Stimulated activated CD4-positive, alpha-beta T cell treated with anti-CD3 and anti-CD28 coated beads, Interleukin-2, amount 100 ng/mL, for 48 hours (primary cell): ENCODE data around the gene OR7A10.

Experiments
- DNase-seq, 2 donors: peaks; one replicate each; pipeline ENCODE4 v3.0.0-alpha.2; 2020

Gene OR7A10

GRCh38 chr19:14848822-14849221 lies at the start of gene OR7A10:
OR7A10 (minus strand) TSS chr19:14848922; CDS start chr19:14841877, 7,045 bp downstream.
- no peak for DNase-seq

- no peak for DNase-seq
Measured at GRCh38 chr19:14890643-14891379, 42.1 kb upstream of the OR7A10 start.

- DNase-seq = no peak
Measured at GRCh38 chr19:14889994-14890642, 41.4 kb upstream of the OR7A10 start.

GRCh38 chr19:14886032-14886431 lies 37.3 kb upstream of the OR7A10 start, which contains the start of gene OR7A17:
OR7A17 (minus strand) TSS chr19:14886132; CDS start chr19:14881355, 4,777 bp downstream.
- no peak for DNase-seq

GRCh38 chr19:14871619-14872230 lies 23.0 kb upstream of the OR7A10 start:
- no peak for DNase-seq

GRCh38 chr19:14868497-14868896 lies 19.8 kb upstream of the OR7A10 start:
- no peak for DNase-seq

- DNase-seq = no peak
Measured at GRCh38 chr19:14843578-14843977, 5.1 kb downstream of the OR7A10 start.

- no peak for DNase-seq
Measured at GRCh38 chr19:14843169-14843568, 5.6 kb downstream of the OR7A10 start.

GRCh38 chr19:14840206-14840605 lies 8.5 kb downstream of the OR7A10 start:
- DNase-seq = no peak

GRCh38 chr19:14837391-14837790 lies 11.3 kb downstream of the OR7A10 start:
- DNase-seq = no peak

- DNase-seq = no peak
Measured at GRCh38 chr19:14835011-14835410, 13.7 kb downstream of the OR7A10 start, which contains the start of the genes OR7A5 and OR7C1. OR7A5 (minus strand) TSS chr19:14835185; CDS start chr19:14828241, 6,944 bp downstream. OR7C1 (minus strand) TSS chr19:14835185; CDS start chr19:14800136, 35,049 bp downstream.

- DNase-seq = no peak
Measured at GRCh38 chr19:14830702-14831101, 18.0 kb downstream of the OR7A10 start.

- no peak for DNase-seq
Measured at GRCh38 chr19:14826006-14826405, 22.7 kb downstream of the OR7A10 start.

- no peak for DNase-seq
Measured at GRCh38 chr19:14821937-14822336, 26.8 kb downstream of the OR7A10 start.

GRCh38 chr19:14818588-14818987 lies 30.1 kb downstream of the OR7A10 start:
- no peak for DNase-seq

GRCh38 chr19:14817052-14817451 lies 31.7 kb downstream of the OR7A10 start:
- no peak for DNase-seq

GRCh38 chr19:14814982-14815652 lies 33.6 kb downstream of the OR7A10 start:
- DNase-seq = no peak

GRCh38 chr19:14809272-14810057 lies 39.3 kb downstream of the OR7A10 start:
- no peak for DNase-seq

- no peak for DNase-seq
Measured at GRCh38 chr19:14804765-14805164, 44.0 kb downstream of the OR7A10 start.

GRCh38 chr19:14798760-14799159 lies 50.0 kb downstream of the OR7A10 start:
- DNase-seq = no peak

GRCh38 chr19:14796021-14796420 lies 52.7 kb downstream of the OR7A10 start:
- no peak for DNase-seq

GRCh38 chr19:14795078-14795721 lies 53.5 kb downstream of the OR7A10 start:
- DNase-seq = no peak
